SIG-M5 treated with dmso at 0.1 percent for 504 hours (cell line): ENCODE results near the gene GALNT2.
A peak's percentile ranks its signal among the peaks of the same experiment; 100 is the strongest.

Experiments used
- DNase-seq: peaks from one replicate; lab custom pipeline; 2025; ENCODE audit not compliant: unreplicated experiment; lab: John Stamatoyannopoulos, UW

The GALNT2 gene

GRCh38 chr1:230308039-230308438 is 241.0 kb downstream of the GALNT2 start:
- DNase-seq = no peak

GRCh38 chr1:230308821-230309220 is 241.8 kb downstream of the GALNT2 start:
- DNase-seq = no peak

- DNase-seq = no peak
Measured at GRCh38 chr1:230309646-230310177, 242.7 kb downstream of the GALNT2 start.

- peak; percentile 68 for DNase-seq
Measured at GRCh38 chr1:230310381-230311163, 243.5 kb downstream of the GALNT2 start.

GRCh38 chr1:230312676-230313075 is 245.6 kb downstream of the GALNT2 start:
- DNase-seq = no peak

GRCh38 chr1:230313453-230314141 is 246.6 kb downstream of the GALNT2 start:
- DNase-seq = no peak

- DNase-seq = no peak
Measured at GRCh38 chr1:230314142-230314470, 247.1 kb downstream of the GALNT2 start.

- DNase-seq = no peak
Measured at GRCh38 chr1:230315099-230315498, 248.1 kb downstream of the GALNT2 start.

- DNase-seq = no peak
Measured at GRCh38 chr1:230316864-230317745, 250.1 kb downstream of the GALNT2 start.

GRCh38 chr1:230317823-230318819 is 251.1 kb downstream of the GALNT2 start:
- no peak for DNase-seq

- no peak for DNase-seq
Measured at GRCh38 chr1:230319014-230319747, 252.1 kb downstream of the GALNT2 start.

GRCh38 chr1:230320804-230321203 is 253.8 kb downstream of the GALNT2 start:
- no peak for DNase-seq

GRCh38 chr1:230321341-230321740 is 254.3 kb downstream of the GALNT2 start:
- no peak for DNase-seq

- no peak for DNase-seq
Measured at GRCh38 chr1:230321741-230322420, 254.8 kb downstream of the GALNT2 start.

GRCh38 chr1:230322421-230322756 is 255.4 kb downstream of the GALNT2 start:
- DNase-seq = no peak

- DNase-seq = no peak
Measured at GRCh38 chr1:230322967-230323547, 256.0 kb downstream of the GALNT2 start.

- no peak for DNase-seq
Measured at GRCh38 chr1:230323686-230324085, 256.6 kb downstream of the GALNT2 start.

- DNase-seq = no peak
Measured at GRCh38 chr1:230326971-230327891, 260.2 kb downstream of the GALNT2 start.
